Measurements from ENCODE around the gene ACADSB. TPM values are rescaled to one million over a fixed set of nuclear protein-coding genes. Genes with fewer than 3 reads are reported as not detected.

Gene ACADSB
- total RNA-seq, 1 experiment from 2014 or later: 11.9 TPM

GRCh38 chr10:123101872-123102271 is 93.1 kb downstream of the ACADSB start:
- no peaks in the 10 kb centered on the region for H3K9me3 Mint-ChIP-seq (ENCODE audit: unreplicated experiment)
- peaks cover 8% of the 10 kb centered on the region for H3K27me3 Mint-ChIP-seq (ENCODE audit: insufficient read depth, unreplicated experiment)

GRCh38 chr10:123102673-123103072 is 93.9 kb downstream of the ACADSB start:
- no peaks in the 10 kb centered on the region for H3K27me3 Mint-ChIP-seq (ENCODE audit: insufficient read depth, unreplicated experiment)
- TF ChIP-seq, protein P1, sequence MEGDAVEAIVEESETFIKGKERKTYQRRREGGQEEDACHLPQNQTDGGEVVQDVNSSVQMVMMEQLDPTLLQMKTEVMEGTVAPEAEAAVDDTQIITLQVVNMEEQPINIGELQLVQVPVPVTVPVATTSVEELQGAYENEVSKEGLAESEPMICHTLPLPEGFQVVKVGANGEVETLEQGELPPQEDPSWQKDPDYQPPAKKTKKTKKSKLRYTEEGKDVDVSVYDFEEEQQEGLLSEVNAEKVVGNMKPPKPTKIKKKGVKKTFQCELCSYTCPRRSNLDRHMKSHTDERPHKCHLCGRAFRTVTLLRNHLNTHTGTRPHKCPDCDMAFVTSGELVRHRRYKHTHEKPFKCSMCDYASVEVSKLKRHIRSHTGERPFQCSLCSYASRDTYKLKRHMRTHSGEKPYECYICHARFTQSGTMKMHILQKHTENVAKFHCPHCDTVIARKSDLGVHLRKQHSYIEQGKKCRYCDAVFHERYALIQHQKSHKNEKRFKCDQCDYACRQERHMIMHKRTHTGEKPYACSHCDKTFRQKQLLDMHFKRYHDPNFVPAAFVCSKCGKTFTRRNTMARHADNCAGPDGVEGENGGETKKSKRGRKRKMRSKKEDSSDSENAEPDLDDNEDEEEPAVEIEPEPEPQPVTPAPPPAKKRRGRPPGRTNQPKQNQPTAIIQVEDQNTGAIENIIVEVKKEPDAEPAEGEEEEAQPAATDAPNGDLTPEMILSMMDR (IDR thresholded peaks at IDR 0.05; ENCODE audit: unreplicated experiment): no peak
- intact Hi-C loops (cut with micrococcal nuclease): no loop called here
- no peak overlapping the region for H3K27ac Mint-ChIP-seq (ENCODE audit: low read depth, unreplicated experiment)
- BruUV-seq (replicated peaks): no TSS peak
- H3K36me3 Mint-ChIP-seq (ENCODE audit: insufficient read depth, unreplicated experiment): no peaks in the 10 kb centered on the region
- CTCF ChIA-PET: interaction anchor here (0.7 to 1.0 kb wide), 2 partner anchors 60 to 278 kb away, joined by 3 read pairs; no protein-coding TSS in a partner anchor
- H3K4me1 Mint-ChIP-seq (ENCODE audit: insufficient read depth, unreplicated experiment): no peaks in the 10 kb centered on the region
- no peaks in the 10 kb centered on the region for H3K9me3 Mint-ChIP-seq (ENCODE audit: unreplicated experiment)
- POLR2A ChIA-PET: interaction anchor here (0.6 kb wide), 1 partner anchor 461 kb away, joined by 5 read pairs; no protein-coding TSS in a partner anchor
- no peak overlapping the region for H3K4me3 Mint-ChIP-seq (ENCODE audit: unreplicated experiment)
- DNase-seq (ENCODE audit: unreplicated experiment): no peak

More at GRCh38 chr10:123101872-123102271, 93.1 kb downstream of the ACADSB start:
- BruUV-seq (replicated peaks): no TSS peak
- Mint-ChIP-seq H3K27ac (ENCODE audit: low read depth, unreplicated experiment) (no peak overlapping the region), H3K36me3 (ENCODE audit: insufficient read depth, unreplicated experiment) (no peaks in the 10 kb centered on the region), H3K4me1 (ENCODE audit: insufficient read depth, unreplicated experiment) (no peaks in the 10 kb centered on the region), H3K4me3 (ENCODE audit: unreplicated experiment) (no peak overlapping the region)
- TF ChIP-seq, protein P1 (IDR thresholded peaks at IDR 0.05; ENCODE audit: unreplicated experiment): no peak
- intact Hi-C loops (cut with micrococcal nuclease): no loop called here
- CTCF ChIA-PET: no interaction called here
- DNase-seq (ENCODE audit: unreplicated experiment): no peak
- POLR2A ChIA-PET: no interaction called here

DNA sequence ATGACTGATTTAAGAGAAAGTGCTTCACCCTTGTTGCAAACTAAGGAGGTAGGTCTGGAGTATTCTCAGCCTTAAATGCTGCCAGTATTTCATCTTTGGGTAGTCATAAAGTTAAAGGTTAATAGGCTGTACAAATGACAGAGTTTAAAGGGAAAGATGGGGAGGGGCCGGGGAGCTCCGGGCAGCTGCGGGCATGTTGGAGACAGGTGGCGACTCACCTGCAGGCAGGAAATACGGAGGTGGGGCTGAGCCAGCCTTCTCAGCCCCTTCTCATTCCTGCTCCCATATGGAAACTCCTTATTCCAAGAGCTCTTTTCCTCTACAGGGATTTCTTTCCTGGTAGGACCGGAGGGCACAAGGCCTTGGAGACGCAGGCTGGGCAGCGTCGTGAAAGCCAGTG is 95.1 kb downstream of the ACADSB start:
- H3K27me3 Mint-ChIP-seq (ENCODE audit: insufficient read depth, unreplicated experiment): no peaks in the 10 kb centered on the region
- peak; percentile 9 for DNase-seq (ENCODE audit: unreplicated experiment)
- ChIA-PET CTCF (interaction anchor here (1.0 kb wide), 1 partner anchor 277 kb away, joined by 4 read pairs; no protein-coding TSS in a partner anchor), POLR2A (interaction anchor here (0.6 to 1.2 kb wide), 3 partner anchors 25 to 721 kb away, joined by 3 to 5 read pairs (median 3); no protein-coding TSS in a partner anchor)
- TF ChIP-seq, protein P1 (IDR thresholded peaks at IDR 0.05; ENCODE audit: unreplicated experiment): no peak
- H3K9me3 Mint-ChIP-seq (ENCODE audit: unreplicated experiment): no peaks in the 10 kb centered on the region
- no peak overlapping the region for H3K27ac Mint-ChIP-seq (ENCODE audit: low read depth, unreplicated experiment)
- no TSS peak for BruUV-seq (replicated peaks)
- H3K4me1 Mint-ChIP-seq (ENCODE audit: insufficient read depth, unreplicated experiment): peaks cover 3% of the 10 kb centered on the region
- no peaks in the 10 kb centered on the region for H3K36me3 Mint-ChIP-seq (ENCODE audit: insufficient read depth, unreplicated experiment)
- intact Hi-C loops (cut with micrococcal nuclease): no loop called here
- no peak overlapping the region for H3K4me3 Mint-ChIP-seq (ENCODE audit: unreplicated experiment)

Other genes starting within 250 kb of the ACADSB start
- 0.91 and 1.1 TPM in 2 replicates for gene CUZD1, start 163.1 kb upstream of the ACADSB start, total RNA-seq (2022)
- gene FAM24B, start 129.4 kb upstream of the ACADSB start, total RNA-seq (2022): 17.1 and 23.7 TPM in 2 replicates
- gene FAM24A, start 98.4 kb upstream of the ACADSB start, total RNA-seq (2022): not detected in 2 replicates
- 11.7 and 13.6 TPM in 2 replicates for gene C10orf88, start 54.8 kb upstream of the ACADSB start, total RNA-seq (2022)
- 6.5 and 8.3 TPM in 2 replicates for gene PSTK, start 28.6 kb upstream of the ACADSB start, total RNA-seq (2022)
- gene IKZF5, start 211 bp upstream of the ACADSB start, total RNA-seq (2022): 10.3 and 16.4 TPM in 2 replicates
- not detected in 2 replicates for gene HMX3, start 127.0 kb downstream of the ACADSB start, total RNA-seq (2022)
- not detected in 2 replicates for gene HMX2, start 139.1 kb downstream of the ACADSB start, total RNA-seq (2022)
- gene BUB3, start 145.4 kb downstream of the ACADSB start, total RNA-seq (2022): 185 and 197 TPM in 2 replicates